GM12878 (cell line): ENCODE data around the gene FAM222B. TPM values are rescaled to one million over a fixed set of nuclear protein-coding genes. Genes with fewer than 3 reads are reported as not detected.
A peak's percentile ranks its signal among the peaks of the same experiment; 100 is the strongest.

ENCODE experiments used
- BACH1 ChIP-seq: fragments of 450-650 bp; IDR thresholded peaks from 2 replicates; pipeline ENCODE4 v1.6.1; 2017; ENCODE audit warnings: mild to moderate bottlenecking, borderline replicate concordance
- CBX3 ChIP-seq: fragments of 200-600 bp; sonication (generic); IDR thresholded peaks from 2 replicates; pipeline ENCODE4 v1.6.1; 2016; ENCODE audit warnings: low read depth, borderline replicate concordance
- CTCF ChIP-seq, 3 experiments: IDR thresholded peaks in 2 of 3; conservative IDR thresholded peaks in 1 of 3; 2 replicates each; pipeline ENCODE4 v1.5.1; 2011; ENCODE audit warnings: low read depth in 3 of 3, low read length in 3 of 3, mild to moderate bottlenecking in 3 of 3, control low read depth in 2 of 3, moderate library complexity in 2 of 3, inconsistent platforms in 1 of 3, mixed read lengths in 1 of 3; ENCODE audit not compliant: control insufficient read depth in 2 of 3, insufficient read depth in 1 of 3; ENCODE audit errors: extremely low read depth in 1 of 3
- EED ChIP-seq: sonication (generic); IDR thresholded peaks from 2 replicates; pipeline ENCODE4 v1.6.1; 2016; ENCODE audit warnings: antibody characterized with exemption, low read depth
- ESRRA ChIP-seq: IDR thresholded peaks from 2 replicates; pipeline ENCODE4 v1.6.1; 2012; ENCODE audit warnings: mild to moderate bottlenecking, low read length, improper control_type of control experiment
- FOXK2 ChIP-seq: fragments of 450-650 bp; IDR thresholded peaks from 2 replicates; pipeline ENCODE4 v1.6.1; 2017; ENCODE audit warnings: mild to moderate bottlenecking, moderate library complexity
- GATAD2B ChIP-seq: fragments of 450-650 bp; conservative IDR thresholded peaks from 2 replicates; pipeline ENCODE4 v1.6.1; 2017; ENCODE audit warnings: low read depth, mild to moderate bottlenecking, moderate library complexity
- HCFC1 ChIP-seq: fragments of 150-350 bp; IDR thresholded peaks from 2 replicates; pipeline ENCODE4 v1.6.1; 2014; ENCODE audit warnings: low read length
- HDAC6 ChIP-seq: fragments of 200-600 bp; sonication (generic); IDR thresholded peaks from one replicate; pipeline ENCODE4 v1.8.0; 2017; ENCODE audit warnings: antibody characterized with exemption; ENCODE audit not compliant: unreplicated experiment
- IKZF2 ChIP-seq, 2 experiments: fragments of 450-650 bp; IDR thresholded peaks; 2 replicates each; pipeline ENCODE4 v1.6.1; 2017; ENCODE audit warnings: mild to moderate bottlenecking in 2 of 2, moderate library complexity in 2 of 2
- IRF3 ChIP-seq: fragments of 450-650 bp; IDR thresholded peaks from 2 replicates; pipeline ENCODE4 v1.6.1; 2014; ENCODE audit warnings: mild to moderate bottlenecking
- MYC ChIP-seq: IDR thresholded peaks from 2 replicates; pipeline ENCODE4 v1.6.1; 2011; ENCODE audit warnings: mild to moderate bottlenecking, low read length, moderate library complexity, inconsistent platforms; ENCODE audit not compliant: insufficient read depth, insufficient replicate concordance, insufficient read length, severe bottlenecking
- NFYB ChIP-seq: IDR thresholded peaks from 2 replicates; pipeline ENCODE4 v1.6.1; 2011; ENCODE audit warnings: low read depth, mild to moderate bottlenecking, low read length, improper control_type of control experiment, moderate library complexity; ENCODE audit not compliant: insufficient read depth
- NR2F1 ChIP-seq: fragments of 450-650 bp; conservative IDR thresholded peaks from 2 replicates; pipeline ENCODE4 v1.6.1; 2017; ENCODE audit warnings: mild to moderate bottlenecking
- NRF1 ChIP-seq: conservative IDR thresholded peaks from 2 replicates; pipeline ENCODE4 v1.6.1; 2011; ENCODE audit warnings: mild to moderate bottlenecking, low read depth, low read length, improper control_type of control experiment
- POLR2AphosphoS2 ChIP-seq: IDR thresholded peaks from 2 replicates; pipeline ENCODE4 v1.6.1; 2011; ENCODE audit warnings: low read depth, mild to moderate bottlenecking, low read length, improper control_type of control experiment, moderate library complexity
- POLR2AphosphoS5 ChIP-seq: IDR thresholded peaks from 2 replicates; pipeline ENCODE4 v1.6.1; 2011; ENCODE audit warnings: mild to moderate bottlenecking, low read length, inconsistent platforms
- RAD21 ChIP-seq: IDR thresholded peaks from 2 replicates; pipeline ENCODE4 v1.6.1; 2011; ENCODE audit warnings: mild to moderate bottlenecking, low read depth, low read length, moderate library complexity; ENCODE audit not compliant: insufficient read depth
- RFX5 ChIP-seq: IDR thresholded peaks from 2 replicates; pipeline ENCODE4 v1.6.1; 2011; ENCODE audit warnings: low read depth, low read length, improper control_type of control experiment
- TBL1XR1 ChIP-seq: IDR thresholded peaks from 2 replicates; pipeline ENCODE4 v1.6.1; 2012; ENCODE audit warnings: low read depth, low read length, improper control_type of control experiment
- TCF12 ChIP-seq: IDR thresholded peaks from 2 replicates; pipeline ENCODE4 v1.6.1; 2011; ENCODE audit warnings: low read depth, mild to moderate bottlenecking, low read length
- polyA plus RNA-seq, 11 experiments: library from polyadenylated mRNA; depleted of rRNA in 4 of 11; unstranded in 6 of 11; stranded (reverse) in 5 of 11; fragments of >200 nt; fragmentation: Nextera tagmentation in 4 of 11; fragmentation: Illumina TruSeq in 1 of 11; extraction: Ambion mirVana in 4 of 11; extraction: Trizol in 1 of 11; gene quantifications; 1 replicate in 1 of 11; 2 replicates in 10 of 11; pipeline versions ENCODE4 v1.2.1 to v1.2.3, GENCODE V29; 2011 to 2016; ENCODE audit warnings: inconsistent platforms in 2 of 11, missing spikeins in 2 of 11, low read depth in 1 of 11
- total RNA-seq, 4 experiments: library from RNA; depleted of rRNA in 3 of 4; stranded (reverse); fragments of >200 nt in 3 of 4; fragmentation: Illumina TruSeq in 1 of 4; extraction: Trizol in 1 of 4; gene quantifications; 2 replicates each; pipeline versions ENCODE4 v1.2.1 to v1.2.3, GENCODE V29; 2013 to 2021
- TF ChIP-seq, protein P1 (sequence below): IDR thresholded peaks from 2 replicates; pipeline ENCODE4 v1.6.1; 2011; ENCODE audit warnings: borderline replicate concordance, low read depth, mild to moderate bottlenecking, moderate library complexity, low read length; ENCODE audit not compliant: insufficient read depth, poor library complexity, severe bottlenecking
- TF ChIP-seq, protein P2 (sequence below): fragments of 150-350 bp; IDR thresholded peaks from 2 replicates; pipeline ENCODE4 v1.6.1; 2014; ENCODE audit warnings: mild to moderate bottlenecking, low read depth, low read length

Gene FAM222B
- total and polyA plus RNA-seq, 10 of the 15 experiments (the other 5 are each of a cell fraction or from before 2014, with no cell fraction given), result 2.8 to 18.3 (median 6.4) TPM

DNA sequence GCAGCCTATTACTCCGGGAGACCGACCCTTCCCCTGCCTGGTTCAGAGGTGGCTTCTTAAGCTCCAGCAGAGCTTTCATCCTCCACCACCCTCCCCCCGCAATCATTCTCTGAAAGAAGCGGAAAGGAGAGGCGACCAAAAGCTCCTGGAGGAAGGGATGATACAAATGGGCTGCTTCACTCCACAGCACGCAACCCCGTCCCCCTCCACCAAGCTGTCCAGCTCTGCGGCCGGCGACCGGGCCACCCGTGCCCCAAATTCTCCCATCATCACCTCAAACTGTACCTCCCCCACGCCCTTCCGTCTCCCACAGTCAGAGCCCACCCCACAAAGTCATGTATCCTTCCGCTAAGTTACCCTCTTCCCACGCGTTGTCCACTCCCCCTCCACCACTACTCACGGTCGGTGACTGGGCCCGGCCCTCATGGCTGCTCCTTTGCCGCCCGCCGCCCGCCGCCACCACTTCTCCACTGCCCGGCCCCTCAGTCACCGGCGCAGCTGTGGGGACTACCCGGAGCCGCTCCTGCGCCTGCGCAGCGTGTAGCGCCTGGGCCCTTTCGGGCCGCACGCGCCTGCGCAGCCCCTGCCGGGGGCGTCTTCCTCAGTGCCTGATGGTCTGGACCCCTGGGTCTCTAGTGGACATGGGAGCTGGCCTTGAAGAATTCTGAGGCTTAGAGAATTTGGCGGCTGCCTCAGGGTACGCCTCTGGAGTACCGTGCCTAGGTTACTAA, at the start of gene FAM222B (continued):
- TF ChIP-seq MYC (no peak), TBL1XR1 (no peak; the same call in 1 of the 2 replicates), NFYB (no peak), IRF3 (0 out of 2 replicates have a peak, but pooled peaks have one; percentile 8), GATAD2B (peak; percentile 52; the same call in 1 of the 2 replicates), RAD21 (no peak), POLR2AphosphoS2 (0 out of 2 replicates have a peak, but pooled peaks have one; percentile 28), NRF1 (peak; percentile 98), RFX5 (peak; percentile 11; the same call in 1 of the 2 replicates), POLR2AphosphoS5 (peak; percentile 49), BACH1 (0 out of 2 replicates have a peak, but pooled peaks have one; percentile 33), ESRRA (no peak), IKZF2 (IDR thresholded peaks at IDR 0.05) (0 out of 4 replicates have a peak, but pooled peaks of 1 of the 2 experiments have one; percentile 24), EED (no peak), NR2F1 (no peak), CTCF (IDR thresholded peaks at IDR 0.05 in 2 of 3, conservative IDR thresholded peaks at IDR 0.05 in 1 of 3; ENCODE audit: control insufficient read depth in 2 of 3, extremely low read depth in 1 of 3, insufficient read depth in 1 of 3, low read depth in 3 of 3, low read length in 3 of 3) (0 out of 6 replicates have a peak, but pooled peaks of 1 of the 3 experiments have one; percentile 1), CBX3 (no peak), TCF12 (peak; percentile 65; the same call in 1 of the 2 replicates), FOXK2 (no peak), HDAC6 (no peak), HCFC1 (0 out of 2 replicates have a peak, but pooled peaks have one; percentile 26)
- TF ChIP-seq, protein P1, sequence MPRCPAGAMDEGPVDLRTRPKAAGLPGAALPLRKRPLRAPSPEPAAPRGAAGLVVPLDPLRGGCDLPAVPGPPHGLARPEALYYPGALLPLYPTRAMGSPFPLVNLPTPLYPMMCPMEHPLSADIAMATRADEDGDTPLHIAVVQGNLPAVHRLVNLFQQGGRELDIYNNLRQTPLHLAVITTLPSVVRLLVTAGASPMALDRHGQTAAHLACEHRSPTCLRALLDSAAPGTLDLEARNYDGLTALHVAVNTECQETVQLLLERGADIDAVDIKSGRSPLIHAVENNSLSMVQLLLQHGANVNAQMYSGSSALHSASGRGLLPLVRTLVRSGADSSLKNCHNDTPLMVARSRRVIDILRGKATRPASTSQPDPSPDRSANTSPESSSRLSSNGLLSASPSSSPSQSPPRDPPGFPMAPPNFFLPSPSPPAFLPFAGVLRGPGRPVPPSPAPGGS, result no peak
- TF ChIP-seq, protein P2, sequence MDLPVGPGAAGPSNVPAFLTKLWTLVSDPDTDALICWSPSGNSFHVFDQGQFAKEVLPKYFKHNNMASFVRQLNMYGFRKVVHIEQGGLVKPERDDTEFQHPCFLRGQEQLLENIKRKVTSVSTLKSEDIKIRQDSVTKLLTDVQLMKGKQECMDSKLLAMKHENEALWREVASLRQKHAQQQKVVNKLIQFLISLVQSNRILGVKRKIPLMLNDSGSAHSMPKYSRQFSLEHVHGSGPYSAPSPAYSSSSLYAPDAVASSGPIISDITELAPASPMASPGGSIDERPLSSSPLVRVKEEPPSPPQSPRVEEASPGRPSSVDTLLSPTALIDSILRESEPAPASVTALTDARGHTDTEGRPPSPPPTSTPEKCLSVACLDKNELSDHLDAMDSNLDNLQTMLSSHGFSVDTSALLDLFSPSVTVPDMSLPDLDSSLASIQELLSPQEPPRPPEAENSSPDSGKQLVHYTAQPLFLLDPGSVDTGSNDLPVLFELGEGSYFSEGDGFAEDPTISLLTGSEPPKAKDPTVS, result no peak
